Peyer's patch (tissue), 4 donors: Measurements from ENCODE around the gene HSDL1.

Source experiments
- POLR2A ChIP-seq, 2 donors: fragments of 450-650 bp; IDR thresholded peaks; one replicate each; pipeline ENCODE4 v1.5.1; 2017; ENCODE audit warnings: antibody characterized with exemption in 2 of 2, mild to moderate bottlenecking in 2 of 2, moderate library complexity in 2 of 2
- TF ChIP-seq, protein P1 (sequence below), 6 experiments: fragments of 450-650 bp in 4 of 6; fragments of 200-600 bp in 2 of 6; sonication (generic) in 1 of 6; IDR thresholded peaks; one replicate each; pipeline ENCODE4 v1.5.1; 2017 to 2019; ENCODE audit warnings: antibody characterized with exemption in 6 of 6, mild to moderate bottlenecking in 3 of 6, moderate library complexity in 1 of 6

DNA sequence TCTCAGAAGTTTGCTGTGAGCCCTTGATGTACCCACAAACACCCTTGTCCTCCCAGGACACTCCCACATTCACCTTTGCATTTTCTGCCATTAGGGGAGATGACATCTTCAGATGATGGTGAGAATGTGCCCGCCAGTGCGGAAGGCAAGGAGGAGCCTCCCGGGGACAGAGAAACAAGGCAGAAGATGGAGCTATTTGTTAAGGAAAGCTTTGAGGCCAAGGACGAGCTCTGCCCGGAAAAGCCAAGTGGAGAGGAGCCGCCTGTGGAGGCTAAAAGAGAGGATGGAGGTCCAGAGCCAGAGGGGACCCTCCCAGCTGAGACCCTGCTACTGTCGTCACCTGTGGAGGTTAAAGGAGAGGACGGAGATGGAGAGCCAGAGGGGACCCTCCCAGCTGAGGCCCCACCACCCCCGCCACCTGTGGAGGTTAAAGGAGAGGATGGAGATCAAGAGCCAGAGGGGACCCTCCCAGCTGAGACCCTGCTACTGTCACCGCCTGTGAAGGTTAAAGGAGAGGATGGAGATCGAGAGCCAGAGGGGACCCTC is 24.9 kb upstream of the HSDL1 start:
- TF ChIP-seq, protein P1, sequence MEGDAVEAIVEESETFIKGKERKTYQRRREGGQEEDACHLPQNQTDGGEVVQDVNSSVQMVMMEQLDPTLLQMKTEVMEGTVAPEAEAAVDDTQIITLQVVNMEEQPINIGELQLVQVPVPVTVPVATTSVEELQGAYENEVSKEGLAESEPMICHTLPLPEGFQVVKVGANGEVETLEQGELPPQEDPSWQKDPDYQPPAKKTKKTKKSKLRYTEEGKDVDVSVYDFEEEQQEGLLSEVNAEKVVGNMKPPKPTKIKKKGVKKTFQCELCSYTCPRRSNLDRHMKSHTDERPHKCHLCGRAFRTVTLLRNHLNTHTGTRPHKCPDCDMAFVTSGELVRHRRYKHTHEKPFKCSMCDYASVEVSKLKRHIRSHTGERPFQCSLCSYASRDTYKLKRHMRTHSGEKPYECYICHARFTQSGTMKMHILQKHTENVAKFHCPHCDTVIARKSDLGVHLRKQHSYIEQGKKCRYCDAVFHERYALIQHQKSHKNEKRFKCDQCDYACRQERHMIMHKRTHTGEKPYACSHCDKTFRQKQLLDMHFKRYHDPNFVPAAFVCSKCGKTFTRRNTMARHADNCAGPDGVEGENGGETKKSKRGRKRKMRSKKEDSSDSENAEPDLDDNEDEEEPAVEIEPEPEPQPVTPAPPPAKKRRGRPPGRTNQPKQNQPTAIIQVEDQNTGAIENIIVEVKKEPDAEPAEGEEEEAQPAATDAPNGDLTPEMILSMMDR (IDR thresholded peaks at IDR 0.05): no peak
- TF ChIP-seq POLR2A (IDR thresholded peaks at IDR 0.05): no peak
